ENCODE data around the gene SLC6A6.

GRCh38 chr3:14429640-14430039 lies 27.2 kb downstream of the SLC6A6 start:
- TF ChIP-seq POLR2AphosphoS5 (IDR thresholded peaks at IDR 0.05) = no peak
- TF ChIP-seq CTCF (IDR thresholded peaks at IDR 0.05) = no peak
